Astrocyte (in vitro differentiated cells and primary cell): ENCODE data around the gene UBTD2. TPM values are rescaled to one million over a fixed set of nuclear protein-coding genes. Genes with fewer than 3 reads are reported as not detected.

ENCODE experiments used
- DNase-seq: peaks from one replicate; pipeline ENCODE4 v3.0.0-alpha.2; 2010; ENCODE audit warnings: low read depth
- FAIRE-seq: peaks from 2 replicates; lab custom pipeline; 2011; peaks lifted over from hg19 to GRCh38; lab: Jason Lieb, UNC
- H2AFZ ChIP-seq: 2 replicates; pipeline ENCODE4 v1.6.0; 2012; ENCODE audit warnings: low read depth, low read length, inconsistent platforms
- H3K27ac ChIP-seq: 2 replicates; pipeline ENCODE4 v1.5.1; 2011; ENCODE audit warnings: low read depth, low read length, inconsistent platforms
- H3K27me3 ChIP-seq: 2 replicates; pipeline ENCODE4 v1.6.0; 2011; ENCODE audit warnings: low read length, inconsistent platforms; ENCODE audit not compliant: insufficient read depth
- H3K36me3 ChIP-seq: 2 replicates; pipeline ENCODE4 v1.5.1; 2011; ENCODE audit warnings: low read length, inconsistent platforms; ENCODE audit not compliant: insufficient read depth
- H3K4me1 ChIP-seq: 2 replicates; pipeline ENCODE4 v1.5.1; 2011; ENCODE audit warnings: low read length, inconsistent platforms; ENCODE audit not compliant: insufficient read depth
- H3K4me2 ChIP-seq: 2 replicates; pipeline ENCODE4 v1.6.0; 2012; ENCODE audit warnings: low read length, inconsistent platforms
- H3K4me3 ChIP-seq: 2 replicates; pipeline ENCODE4 v1.5.1; 2011; ENCODE audit warnings: low read depth, mild to moderate bottlenecking, low read length, inconsistent platforms; ENCODE audit not compliant: insufficient read depth
- H3K79me2 ChIP-seq: 2 replicates; pipeline ENCODE4 v1.6.0; 2012; ENCODE audit warnings: mild to moderate bottlenecking, low read length, inconsistent platforms; ENCODE audit not compliant: insufficient read depth
- H3K9ac ChIP-seq: 2 replicates; pipeline ENCODE4 v1.6.0; 2012; ENCODE audit warnings: mild to moderate bottlenecking, low read length, inconsistent platforms
- H3K9me3 ChIP-seq: 2 replicates; pipeline ENCODE4 v1.5.1; 2012; ENCODE audit warnings: low read depth, mild to moderate bottlenecking, low read length, inconsistent platforms; ENCODE audit not compliant: insufficient read depth
- H4K20me1 ChIP-seq: 2 replicates; pipeline ENCODE4 v1.6.0; 2012; ENCODE audit warnings: low read length, inconsistent platforms; ENCODE audit not compliant: insufficient read depth
- H3K27ac Mint-ChIP-seq: one replicate; pipeline ENCODE4 v1.8.0; 2021; ENCODE audit warnings: mild to moderate bottlenecking, mixed read lengths; ENCODE audit not compliant: unreplicated experiment
- H3K27me3 Mint-ChIP-seq: one replicate; pipeline ENCODE4 v1.8.0; 2021; ENCODE audit warnings: low read depth, mixed read lengths; ENCODE audit not compliant: unreplicated experiment
- H3K36me3 Mint-ChIP-seq: one replicate; pipeline ENCODE4 v1.8.0; 2021; ENCODE audit warnings: low read depth, mixed read lengths; ENCODE audit not compliant: unreplicated experiment
- H3K4me1 Mint-ChIP-seq: one replicate; pipeline ENCODE4 v1.8.0; 2021; ENCODE audit warnings: low read depth, mixed read lengths; ENCODE audit not compliant: unreplicated experiment
- H3K4me3 Mint-ChIP-seq: one replicate; pipeline ENCODE4 v1.8.0; 2021; ENCODE audit warnings: mild to moderate bottlenecking, moderate library complexity, mixed read lengths; ENCODE audit not compliant: unreplicated experiment
- H3K9me3 Mint-ChIP-seq: one replicate; pipeline ENCODE4 v1.8.0; 2021; ENCODE audit warnings: mild to moderate bottlenecking, mixed read lengths; ENCODE audit not compliant: unreplicated experiment
- EZH2 ChIP-seq: IDR thresholded peaks from 2 replicates; pipeline ENCODE4 v1.6.1; 2012; ENCODE audit warnings: mild to moderate bottlenecking, low read length, inconsistent platforms; ENCODE audit not compliant: insufficient read depth
- total RNA-seq: library from RNA; stranded (reverse); gene quantifications from 2 replicates; pipeline ENCODE4 v1.2.1, GENCODE V29; 2021
- TF ChIP-seq, protein P1 (sequence below): IDR thresholded peaks from 2 replicates; pipeline ENCODE4 v1.5.1; 2011; ENCODE audit warnings: low read depth, mild to moderate bottlenecking, inconsistent platforms, low read length, moderate library complexity; ENCODE audit not compliant: insufficient read depth

UBTD2 gene
- total RNA-seq, 1 donor from 2014 or later, result 34.2 TPM

DNA sequence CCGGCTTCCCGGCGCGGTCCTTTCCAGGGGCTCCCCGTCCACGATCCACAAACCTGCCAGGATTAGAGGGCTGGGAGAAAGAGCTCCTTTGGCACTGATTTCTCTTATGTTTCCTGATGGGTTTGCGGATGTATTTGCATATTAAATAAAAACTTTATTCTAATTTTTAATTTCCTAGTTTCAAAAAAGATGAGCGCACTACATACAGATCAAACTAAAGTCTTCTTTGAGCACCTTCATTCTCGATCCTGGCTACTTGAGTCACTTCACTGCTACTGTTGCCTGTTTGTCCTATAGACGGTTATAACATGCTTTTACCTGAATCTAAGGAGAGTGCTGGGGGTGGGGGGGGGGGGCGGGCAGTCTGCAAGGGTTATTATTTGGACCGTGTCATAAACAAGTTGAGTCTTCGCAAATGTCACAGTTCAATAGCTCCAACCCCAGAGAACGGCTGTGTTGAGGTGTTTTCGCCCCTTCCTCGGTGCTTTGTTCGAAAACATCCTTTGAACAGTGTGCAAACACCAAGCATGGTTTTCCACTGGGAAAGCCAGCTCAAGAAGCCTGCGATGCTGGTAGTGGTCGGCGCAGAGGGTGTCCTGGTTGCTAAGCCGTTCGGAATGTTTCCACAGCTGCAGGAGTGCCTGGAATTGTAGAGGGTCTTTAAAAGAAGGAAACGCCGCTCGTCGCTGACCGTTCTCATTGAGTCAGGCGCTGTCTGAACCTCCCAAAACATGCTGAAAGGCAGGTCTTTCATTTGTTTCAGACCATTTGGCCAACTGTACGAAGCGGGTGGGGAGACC lies 94.5 kb downstream of the UBTD2 start:
- Mint-ChIP-seq H3K36me3 (peaks cover 10% of the 10 kb centered on the region), H3K27ac (peak overlapping the region; percentile 92), H3K27me3 (no peaks in the 10 kb centered on the region), H3K4me3 (peak overlapping the region; percentile 85), H3K9me3 (no peaks in the 10 kb centered on the region), H3K4me1 (peaks cover 18% of the 10 kb centered on the region)
- TF ChIP-seq, protein P1, sequence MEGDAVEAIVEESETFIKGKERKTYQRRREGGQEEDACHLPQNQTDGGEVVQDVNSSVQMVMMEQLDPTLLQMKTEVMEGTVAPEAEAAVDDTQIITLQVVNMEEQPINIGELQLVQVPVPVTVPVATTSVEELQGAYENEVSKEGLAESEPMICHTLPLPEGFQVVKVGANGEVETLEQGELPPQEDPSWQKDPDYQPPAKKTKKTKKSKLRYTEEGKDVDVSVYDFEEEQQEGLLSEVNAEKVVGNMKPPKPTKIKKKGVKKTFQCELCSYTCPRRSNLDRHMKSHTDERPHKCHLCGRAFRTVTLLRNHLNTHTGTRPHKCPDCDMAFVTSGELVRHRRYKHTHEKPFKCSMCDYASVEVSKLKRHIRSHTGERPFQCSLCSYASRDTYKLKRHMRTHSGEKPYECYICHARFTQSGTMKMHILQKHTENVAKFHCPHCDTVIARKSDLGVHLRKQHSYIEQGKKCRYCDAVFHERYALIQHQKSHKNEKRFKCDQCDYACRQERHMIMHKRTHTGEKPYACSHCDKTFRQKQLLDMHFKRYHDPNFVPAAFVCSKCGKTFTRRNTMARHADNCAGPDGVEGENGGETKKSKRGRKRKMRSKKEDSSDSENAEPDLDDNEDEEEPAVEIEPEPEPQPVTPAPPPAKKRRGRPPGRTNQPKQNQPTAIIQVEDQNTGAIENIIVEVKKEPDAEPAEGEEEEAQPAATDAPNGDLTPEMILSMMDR, result no peak
- TF ChIP-seq EZH2, result no peak
- H3K27me3 ChIP-seq, result no peaks in the 10 kb centered on the region
- H3K4me2 ChIP-seq, result peak overlapping the region; percentile 96
- FAIRE-seq (no peak), DNase-seq (peak; percentile 73)
- no peaks in the 10 kb centered on the region for H3K36me3 ChIP-seq
- H3K4me1 ChIP-seq, result peaks cover 16% of the 10 kb centered on the region
- no peaks in the 10 kb centered on the region for H3K9me3 ChIP-seq
- peak overlapping the region; percentile 80 for H2AFZ ChIP-seq
- H3K9ac ChIP-seq, result peak overlapping the region; percentile 89
- H3K4me3 ChIP-seq, result peak overlapping the region; percentile 88
- H3K27ac ChIP-seq, result peak overlapping the region; percentile 64
- H3K79me2 ChIP-seq, result peaks cover 32% of the 10 kb centered on the region
- H4K20me1 ChIP-seq, result peaks cover 28% of the 10 kb centered on the region

DNA sequence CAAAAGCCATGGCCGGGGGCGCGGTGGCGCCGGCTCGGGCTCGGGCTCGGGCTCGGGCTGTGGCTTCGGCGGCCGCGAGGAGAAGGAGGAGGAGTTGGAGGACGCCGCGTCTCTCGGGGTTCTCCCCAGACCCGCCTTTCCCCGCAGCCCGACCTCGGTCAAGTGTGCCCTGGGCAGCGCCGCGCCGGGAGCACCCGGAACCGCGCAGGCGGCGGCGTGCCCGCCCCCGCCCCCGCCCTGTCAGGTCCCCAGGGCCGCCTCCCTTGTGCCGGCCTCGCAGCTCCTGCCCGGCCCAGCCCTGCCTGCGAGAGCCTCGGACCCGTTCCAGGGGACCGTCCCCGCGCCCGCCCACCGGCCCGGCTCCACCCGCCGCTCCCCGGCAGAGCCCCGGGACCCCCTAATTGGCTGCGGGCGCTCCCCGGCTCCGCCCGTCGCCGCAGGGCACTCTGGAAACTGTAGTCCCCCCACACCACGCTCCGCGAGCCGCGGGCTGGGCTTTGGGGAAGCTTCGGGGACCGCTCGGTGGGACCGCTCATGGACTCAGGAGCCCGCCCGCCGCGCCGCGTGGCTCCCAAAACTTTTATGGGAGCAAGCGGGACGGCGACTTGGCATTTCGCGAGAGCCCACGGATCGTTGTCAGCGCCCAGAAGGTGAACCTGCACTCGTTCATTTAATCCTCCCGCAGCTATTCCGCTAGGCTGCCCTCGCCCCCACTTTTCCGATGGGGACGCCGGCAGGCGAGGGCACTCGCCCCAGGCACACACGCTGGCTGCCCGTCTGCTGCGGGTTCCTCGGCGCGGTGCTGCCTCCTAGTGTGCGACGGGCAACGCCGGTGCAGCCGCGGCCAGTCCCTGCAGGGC lies 95.3 kb downstream of the UBTD2 start, which contains the start of gene STK10:
Gene STK10, minus strand, starts transcription at position 192 of the 860 bp plus-strand sequence. Its CDS starts 182 bp downstream, at position 10.
- Mint-ChIP-seq H3K27ac (peak within 1 kb of the TSS; percentile 94), H3K9me3 (no peaks in the 10 kb centered on the region), H3K4me1 (peaks cover 18% of the 10 kb centered on the region), H3K27me3 (no peaks in the 10 kb centered on the region), H3K36me3 (peaks cover 10% of the 10 kb centered on the region), H3K4me3 (peak within 1 kb of the TSS; percentile 99)
- peak; percentile 75 for DNase-seq
- H3K9me3 ChIP-seq, result no peaks in the 10 kb centered on the region
- peaks cover 16% of the 10 kb centered on the region for H3K4me1 ChIP-seq
- H3K27me3 ChIP-seq, result no peaks in the 10 kb centered on the region
- no peaks in the 10 kb centered on the region for H3K36me3 ChIP-seq
- peaks cover 37% of the 10 kb centered on the region for H4K20me1 ChIP-seq
- peaks cover 40% of the 10 kb centered on the region for H3K79me2 ChIP-seq
- no peak for FAIRE-seq
- H3K4me3 ChIP-seq, result peak within 1 kb of the TSS; percentile 88
- no peak for TF ChIP-seq EZH2
- TF ChIP-seq, protein P1, result peak; percentile 52
- H3K27ac ChIP-seq, result peak within 1 kb of the TSS; percentile 64
- H3K9ac ChIP-seq, result peak within 1 kb of the TSS; percentile 89
- peak within 1 kb of the TSS; percentile 80 for H2AFZ ChIP-seq
- peak within 1 kb of the TSS; percentile 96 for H3K4me2 ChIP-seq
